ENCODE data around the gene ETV5. TPM values are rescaled to one million over a fixed set of nuclear protein-coding genes. Genes with fewer than 3 reads are reported as not detected.
A peak's percentile ranks its signal among the peaks of the same experiment; 100 is the strongest.

Gene ETV5
- total RNA-seq, 1 donor from 2014 or later: 22.9 TPM

DNA sequence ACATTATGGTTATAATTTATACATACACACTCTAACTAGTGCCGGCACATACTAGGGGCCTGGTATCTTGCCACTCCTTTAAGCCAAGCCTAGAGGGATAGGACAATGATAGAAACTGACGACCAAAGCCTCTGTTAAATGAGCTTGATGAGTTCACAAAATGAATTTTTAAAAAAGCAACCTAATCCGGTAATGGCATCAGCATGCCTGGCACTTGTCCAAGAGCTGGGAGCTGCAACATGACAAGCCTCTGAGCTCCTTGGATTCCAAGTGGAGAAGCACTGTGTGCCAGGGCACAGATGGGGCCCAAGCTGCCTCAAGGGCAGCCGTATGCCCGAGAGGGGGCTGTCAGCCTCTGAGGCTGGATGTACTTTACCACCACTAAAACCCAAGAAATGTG lies 9.7 kb downstream of the ETV5 start:
- no peaks in the 10 kb centered on the region for H3K9me3 Mint-ChIP-seq (ENCODE audit: low read depth)
- H3K27ac Mint-ChIP-seq (ENCODE audit: unreplicated experiment): peak overlapping the region; percentile 86
- DNase-seq (ENCODE audit: low spot score): no peak
- H3K27me3 Mint-ChIP-seq (ENCODE audit: low read depth): no peaks in the 10 kb centered on the region
- H3K4me3 Mint-ChIP-seq (ENCODE audit: unreplicated experiment): peak overlapping the region; percentile 17
- TF ChIP-seq, protein P1, sequence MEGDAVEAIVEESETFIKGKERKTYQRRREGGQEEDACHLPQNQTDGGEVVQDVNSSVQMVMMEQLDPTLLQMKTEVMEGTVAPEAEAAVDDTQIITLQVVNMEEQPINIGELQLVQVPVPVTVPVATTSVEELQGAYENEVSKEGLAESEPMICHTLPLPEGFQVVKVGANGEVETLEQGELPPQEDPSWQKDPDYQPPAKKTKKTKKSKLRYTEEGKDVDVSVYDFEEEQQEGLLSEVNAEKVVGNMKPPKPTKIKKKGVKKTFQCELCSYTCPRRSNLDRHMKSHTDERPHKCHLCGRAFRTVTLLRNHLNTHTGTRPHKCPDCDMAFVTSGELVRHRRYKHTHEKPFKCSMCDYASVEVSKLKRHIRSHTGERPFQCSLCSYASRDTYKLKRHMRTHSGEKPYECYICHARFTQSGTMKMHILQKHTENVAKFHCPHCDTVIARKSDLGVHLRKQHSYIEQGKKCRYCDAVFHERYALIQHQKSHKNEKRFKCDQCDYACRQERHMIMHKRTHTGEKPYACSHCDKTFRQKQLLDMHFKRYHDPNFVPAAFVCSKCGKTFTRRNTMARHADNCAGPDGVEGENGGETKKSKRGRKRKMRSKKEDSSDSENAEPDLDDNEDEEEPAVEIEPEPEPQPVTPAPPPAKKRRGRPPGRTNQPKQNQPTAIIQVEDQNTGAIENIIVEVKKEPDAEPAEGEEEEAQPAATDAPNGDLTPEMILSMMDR (IDR thresholded peaks at IDR 0.05): no peak
- H3K36me3 Mint-ChIP-seq (ENCODE audit: low read depth): peaks cover 2% of the 10 kb centered on the region
- H3K4me1 Mint-ChIP-seq (ENCODE audit: low read depth): peaks cover 41% of the 10 kb centered on the region

DNA sequence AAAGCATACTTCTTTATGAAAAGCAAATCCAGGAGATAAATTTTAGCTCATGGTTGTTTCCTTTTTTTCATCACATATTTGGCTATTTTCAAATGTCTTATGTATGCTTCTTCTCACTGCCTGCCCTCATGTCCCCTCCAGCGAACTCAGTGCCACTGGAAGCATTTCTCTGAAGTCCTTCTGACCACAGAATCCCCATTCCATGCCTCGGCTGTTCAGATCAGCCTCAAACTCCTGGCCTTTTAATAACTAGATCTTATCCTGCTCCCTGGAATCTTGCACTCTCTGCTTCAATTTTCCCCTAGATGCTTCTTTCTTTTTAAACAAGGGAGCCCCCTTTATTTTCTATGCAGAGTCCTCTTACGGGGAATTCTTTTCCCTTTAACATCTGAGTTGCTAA lies 10.1 kb downstream of the ETV5 start:
- H3K27ac Mint-ChIP-seq (ENCODE audit: unreplicated experiment): peak overlapping the region; percentile 86
- no peaks in the 10 kb centered on the region for H3K27me3 Mint-ChIP-seq (ENCODE audit: low read depth)

DNA sequence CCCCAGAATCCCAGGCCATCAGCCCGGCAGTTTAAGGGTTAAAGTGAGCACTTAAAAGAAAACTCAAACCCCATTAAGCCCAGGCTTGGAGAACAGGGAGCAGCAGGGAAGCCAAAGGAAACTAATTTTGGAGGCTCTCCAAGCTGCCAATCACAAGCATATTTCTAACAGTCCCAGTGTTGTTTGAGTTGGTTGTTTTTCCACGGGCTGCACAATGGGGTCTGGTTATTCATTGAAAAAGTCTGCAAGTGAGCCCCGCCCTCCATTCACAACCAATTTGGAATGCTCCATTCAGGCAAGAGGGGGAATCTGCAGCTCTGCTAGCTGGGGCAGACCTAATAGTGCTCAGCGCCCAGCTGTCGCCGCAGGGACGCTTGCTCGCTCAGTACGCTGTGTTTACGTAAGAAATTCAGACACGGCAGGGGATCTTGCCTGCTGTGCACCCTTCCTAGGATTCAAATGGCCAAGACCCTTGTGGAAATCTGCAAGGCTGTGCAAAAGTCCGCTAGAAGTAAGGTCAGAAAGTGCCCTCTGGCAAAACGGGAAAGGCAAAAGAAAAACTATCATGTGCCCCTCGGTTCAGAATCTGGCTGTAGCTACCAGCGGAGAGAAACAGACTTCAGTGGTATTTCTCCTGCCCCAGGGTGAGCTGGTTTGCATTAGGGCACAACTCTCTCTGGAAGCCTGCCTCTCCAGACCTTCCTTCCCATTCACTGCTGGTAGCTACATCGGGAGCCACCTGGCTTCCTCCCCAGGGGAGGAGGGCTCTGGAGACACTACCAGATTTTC lies 11.0 kb downstream of the ETV5 start:
- Mint-ChIP-seq H3K27ac (ENCODE audit: unreplicated experiment) (peak overlapping the region; percentile 86), H3K9me3 (ENCODE audit: low read depth) (no peaks in the 10 kb centered on the region), H3K36me3 (ENCODE audit: low read depth) (peaks cover 2% of the 10 kb centered on the region), H3K4me3 (ENCODE audit: unreplicated experiment) (peak overlapping the region; percentile 75), H3K27me3 (ENCODE audit: low read depth) (no peaks in the 10 kb centered on the region), H3K4me1 (ENCODE audit: low read depth) (peaks cover 30% of the 10 kb centered on the region)
- no peak for DNase-seq (ENCODE audit: low spot score)
- TF ChIP-seq, protein P1 (IDR thresholded peaks at IDR 0.05): no peak

More for the DNA sequence above, 10.1 kb downstream of the ETV5 start:
- peaks cover 2% of the 10 kb centered on the region for H3K36me3 Mint-ChIP-seq (ENCODE audit: low read depth)
- no peak overlapping the region for H3K4me3 Mint-ChIP-seq (ENCODE audit: unreplicated experiment)
- no peaks in the 10 kb centered on the region for H3K9me3 Mint-ChIP-seq (ENCODE audit: low read depth)
- no peak for DNase-seq (ENCODE audit: low spot score)
- TF ChIP-seq, protein P1 (IDR thresholded peaks at IDR 0.05): no peak
- H3K4me1 Mint-ChIP-seq (ENCODE audit: low read depth): peaks cover 36% of the 10 kb centered on the region

DNA sequence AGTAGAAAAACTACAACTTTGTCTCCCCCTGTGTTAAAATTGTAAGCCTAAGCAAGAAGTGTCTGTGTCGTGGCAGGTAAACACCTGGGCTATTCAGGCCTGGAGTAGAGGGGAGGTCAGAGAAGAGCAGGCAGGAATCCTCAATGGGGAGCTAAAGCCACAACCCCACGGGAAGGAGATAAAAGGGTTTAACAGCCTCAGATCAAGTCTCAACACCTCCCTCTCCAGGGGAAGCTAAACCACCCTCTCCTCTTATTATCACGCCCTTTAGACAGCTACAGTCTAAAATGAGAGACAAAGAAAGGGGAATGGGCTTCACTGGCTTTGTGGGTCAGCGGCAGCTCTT lies 11.6 kb downstream of the ETV5 start:
- no peak for DNase-seq (ENCODE audit: low spot score)
- H3K27ac Mint-ChIP-seq (ENCODE audit: unreplicated experiment): peak overlapping the region; percentile 8
- H3K4me3 Mint-ChIP-seq (ENCODE audit: unreplicated experiment): peak overlapping the region; percentile 75
- H3K9me3 Mint-ChIP-seq (ENCODE audit: low read depth): no peaks in the 10 kb centered on the region
- H3K36me3 Mint-ChIP-seq (ENCODE audit: low read depth): no peaks in the 10 kb centered on the region
- H3K4me1 Mint-ChIP-seq (ENCODE audit: low read depth): peaks cover 30% of the 10 kb centered on the region
- H3K27me3 Mint-ChIP-seq (ENCODE audit: low read depth): no peaks in the 10 kb centered on the region
- TF ChIP-seq, protein P1 (IDR thresholded peaks at IDR 0.05): no peak

DNA sequence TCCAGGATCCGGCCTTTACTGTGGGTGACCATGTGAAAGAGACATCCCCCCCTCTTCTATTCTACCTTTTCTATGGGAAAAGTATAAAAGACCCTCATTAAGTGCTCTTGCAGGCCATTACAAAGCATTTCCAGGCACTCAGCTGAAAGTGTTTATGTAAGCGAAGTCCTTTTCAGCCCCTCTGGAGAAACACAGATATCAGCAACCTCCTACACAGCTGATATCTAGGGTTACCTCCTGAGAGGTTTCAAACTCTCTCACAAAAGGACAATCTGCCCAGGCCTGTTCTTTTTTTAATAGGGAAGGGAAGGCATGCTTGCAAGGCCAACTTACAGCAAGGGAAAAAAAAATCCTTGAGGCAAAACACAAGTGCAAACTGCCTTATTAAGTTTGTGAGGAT lies 12.6 kb downstream of the ETV5 start:
- no peaks in the 10 kb centered on the region for H3K36me3 Mint-ChIP-seq (ENCODE audit: low read depth)
- H3K9me3 Mint-ChIP-seq (ENCODE audit: low read depth): no peaks in the 10 kb centered on the region
- H3K27me3 Mint-ChIP-seq (ENCODE audit: low read depth): no peaks in the 10 kb centered on the region
- no peak overlapping the region for H3K4me3 Mint-ChIP-seq (ENCODE audit: unreplicated experiment)
- no peak overlapping the region for H3K27ac Mint-ChIP-seq (ENCODE audit: unreplicated experiment)
- DNase-seq (ENCODE audit: low spot score): no peak
- TF ChIP-seq, protein P1 (IDR thresholded peaks at IDR 0.05): no peak
- peaks cover 36% of the 10 kb centered on the region for H3K4me1 Mint-ChIP-seq (ENCODE audit: low read depth)

Measured in chondrocyte (in vitro differentiated cells).